GM19351 (cell line): Measurements from ENCODE around the gene SYT15B.
"Not testable (repeated sequence)": the region's sequence is repeated elsewhere in the genome, so short reads cannot be mapped to it uniquely, and the experiment has no call there.

ENCODE experiments used
- ATAC-seq: cut with Tn5 transposase; IDR thresholded peaks from one replicate; pipeline ENCODE4 v1.9.1; 2021; ENCODE audit warnings: mild to moderate bottlenecking, moderate library complexity; ENCODE audit not compliant: unreplicated experiment

Gene SYT15B

DNA sequence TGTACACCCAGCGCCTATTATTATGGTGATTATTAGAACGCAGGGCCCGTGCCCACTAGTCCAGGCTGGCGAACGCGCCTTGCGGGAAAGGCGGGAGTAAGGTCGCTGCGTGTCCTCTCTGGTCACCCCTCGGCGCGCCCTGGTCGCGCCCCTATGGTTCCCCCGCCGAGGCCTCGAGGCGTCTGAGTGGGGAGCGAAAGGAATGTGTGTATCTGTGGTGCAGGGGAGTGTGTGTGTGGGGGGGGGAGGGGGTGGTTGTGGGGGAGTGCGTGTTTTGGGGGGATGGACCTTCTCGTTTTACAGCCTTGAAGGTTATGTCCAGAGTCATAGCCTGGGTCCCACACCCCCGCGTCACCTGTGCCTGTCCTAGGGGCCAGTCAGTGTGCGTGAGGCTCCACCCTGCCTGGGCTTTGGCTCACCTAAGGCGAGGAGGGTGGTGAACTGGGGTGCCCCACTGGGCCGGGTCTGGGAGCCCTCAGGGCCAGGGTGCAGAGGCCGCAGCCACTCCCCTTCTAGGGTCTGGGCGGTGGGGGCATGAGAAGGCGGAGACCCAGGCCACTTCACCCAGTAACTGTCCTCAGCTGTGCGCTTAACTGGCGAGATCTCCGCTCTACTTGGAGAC lies at the start of gene SYT15B:
Gene SYT15B, minus strand, starts transcription at position 39 of the 622 bp plus-strand sequence. CDS start 952 bp downstream, outside the sequence.
- not testable (repeated sequence) for ATAC-seq

- not testable (repeated sequence) for ATAC-seq
These were observed 16.2 kb upstream of the SYT15B start for GRCh38 chr10:47779590-47779989.

GRCh38 chr10:47775361-47776231 lies 12.2 kb upstream of the SYT15B start:
- not testable (repeated sequence) for ATAC-seq

DNA sequence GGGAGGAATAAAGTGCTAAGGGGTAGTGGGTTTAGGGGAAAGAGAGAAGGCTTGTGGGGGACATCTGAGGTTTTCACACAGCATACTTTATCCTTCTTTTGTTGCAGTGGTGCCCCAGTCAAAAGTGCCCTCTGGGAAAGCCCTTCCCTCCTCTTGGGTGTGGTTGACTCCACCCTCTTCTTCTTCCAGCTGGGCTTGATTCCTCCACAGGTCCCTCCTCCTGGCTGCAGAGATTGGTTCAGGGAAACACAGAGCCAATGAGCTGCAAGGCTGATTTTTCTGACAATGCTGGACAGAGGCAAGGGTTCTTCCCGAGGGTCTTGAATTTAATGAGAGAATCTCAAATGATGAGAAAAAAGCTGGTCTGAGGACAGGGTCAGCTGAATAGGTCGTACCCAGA lies 7.4 kb upstream of the SYT15B start:
- not testable (repeated sequence) for ATAC-seq

DNA sequence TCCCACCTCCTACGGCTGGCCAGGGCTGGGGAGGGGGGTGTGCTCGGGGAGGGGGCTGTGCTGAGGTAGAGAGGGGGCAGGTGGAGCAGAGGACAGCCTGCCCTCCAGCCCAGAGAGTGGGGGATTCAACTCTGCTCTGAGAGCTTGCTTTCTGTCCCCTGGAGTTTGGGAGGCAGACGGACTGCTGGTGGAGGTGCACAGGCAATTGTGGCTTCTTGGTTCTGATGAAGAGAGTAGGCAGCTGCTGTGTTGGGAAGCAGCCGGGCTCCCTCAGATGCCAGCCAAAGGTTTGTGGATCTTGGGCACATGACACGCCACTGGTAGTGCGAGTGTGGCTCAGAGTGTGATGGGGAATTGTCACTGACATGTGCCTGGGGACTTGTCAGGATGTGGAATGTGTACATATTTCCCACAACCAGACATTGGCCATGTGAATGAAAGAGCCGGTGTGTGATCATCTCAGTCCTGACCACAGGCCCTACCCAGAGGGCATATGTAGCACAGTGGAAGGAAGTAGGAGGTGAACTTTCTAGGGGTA lies 5.3 kb upstream of the SYT15B start:
- ATAC-seq: not testable (repeated sequence)

DNA sequence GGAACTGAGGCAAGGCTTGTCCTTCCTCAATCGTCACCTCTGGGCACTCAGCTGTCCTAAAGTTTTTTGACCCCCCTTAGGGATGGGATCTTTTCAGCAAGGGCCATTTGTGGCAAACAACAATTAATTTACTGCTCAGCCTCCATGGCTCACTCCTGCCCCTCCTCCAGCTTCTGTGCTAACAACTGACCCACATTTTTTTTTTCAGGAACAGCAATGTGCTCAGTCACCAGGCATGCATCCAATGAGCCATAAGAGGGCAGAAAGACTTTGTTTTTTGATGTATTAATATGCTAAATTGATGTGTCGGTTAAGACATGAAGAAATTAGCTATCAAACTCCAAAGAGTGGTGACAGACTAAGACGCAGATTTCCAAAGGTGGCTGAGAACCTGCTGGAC lies 4.7 kb upstream of the SYT15B start:
- not testable (repeated sequence) for ATAC-seq

- not testable (repeated sequence) for ATAC-seq
These were observed 3.8 kb upstream of the SYT15B start for GRCh38 chr10:47767236-47767635.

- not testable (repeated sequence) for ATAC-seq
These were observed 1.8 kb upstream of the SYT15B start for GRCh38 chr10:47765232-47765631.

- ATAC-seq: not testable (repeated sequence)
These were observed 478 bp downstream of the SYT15B start for GRCh38 chr10:47762674-47763553.

GRCh38 chr10:47758855-47759254 lies 4.5 kb downstream of the SYT15B start:
- not testable (repeated sequence) for ATAC-seq

GRCh38 chr10:47756169-47756568 lies 7.2 kb downstream of the SYT15B start:
- ATAC-seq: not testable (repeated sequence)

DNA sequence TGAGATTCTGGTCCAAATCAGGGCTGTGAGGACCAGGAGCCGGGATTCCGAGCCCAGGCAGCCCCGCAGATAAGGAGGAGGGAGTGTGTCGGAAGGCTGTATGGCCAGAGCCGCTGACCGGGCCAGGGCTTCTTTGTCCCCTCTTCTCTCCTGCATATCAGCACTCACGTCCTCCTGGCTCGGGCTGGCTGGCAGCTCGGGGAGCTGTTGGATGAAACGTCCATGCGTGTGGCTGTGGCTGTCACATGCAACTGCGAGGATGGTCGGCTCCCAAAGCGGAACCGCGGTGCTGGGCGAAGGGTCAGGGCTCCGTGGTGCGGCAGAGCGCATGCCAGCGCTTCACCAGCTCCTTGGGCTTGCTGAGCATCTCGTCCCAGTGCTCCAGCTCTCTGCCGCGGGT lies 9.5 kb downstream of the SYT15B start:
- not testable (repeated sequence) for ATAC-seq

GRCh38 chr10:47753176-47753575 lies 10.2 kb downstream of the SYT15B start:
- ATAC-seq: not testable (repeated sequence)

DNA sequence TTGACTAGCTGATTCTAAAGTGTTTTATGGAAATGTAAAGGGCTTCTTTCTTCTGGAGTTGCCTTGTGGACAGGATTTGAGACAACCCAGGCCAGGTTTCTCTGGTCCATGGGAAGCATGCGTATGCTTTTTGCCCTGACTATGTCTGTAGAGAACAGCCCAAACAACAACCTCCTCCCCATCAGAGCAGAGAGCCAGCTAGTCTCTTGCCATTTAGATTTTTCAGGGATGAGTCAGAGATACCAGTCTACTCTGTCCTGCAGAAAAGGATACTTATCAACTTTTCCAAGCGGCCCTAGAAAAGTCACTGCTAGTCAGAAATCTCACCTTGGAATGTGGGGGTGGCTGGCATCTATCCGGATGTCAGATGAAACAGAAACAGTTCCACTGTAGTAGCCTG lies 11.6 kb downstream of the SYT15B start:
- not testable (repeated sequence) for ATAC-seq

- not testable (repeated sequence) for ATAC-seq
These were observed 13.0 kb downstream of the SYT15B start for GRCh38 chr10:47750360-47750759.

GRCh38 chr10:47746780-47747376 lies 16.5 kb downstream of the SYT15B start:
- not testable (repeated sequence) for ATAC-seq

DNA sequence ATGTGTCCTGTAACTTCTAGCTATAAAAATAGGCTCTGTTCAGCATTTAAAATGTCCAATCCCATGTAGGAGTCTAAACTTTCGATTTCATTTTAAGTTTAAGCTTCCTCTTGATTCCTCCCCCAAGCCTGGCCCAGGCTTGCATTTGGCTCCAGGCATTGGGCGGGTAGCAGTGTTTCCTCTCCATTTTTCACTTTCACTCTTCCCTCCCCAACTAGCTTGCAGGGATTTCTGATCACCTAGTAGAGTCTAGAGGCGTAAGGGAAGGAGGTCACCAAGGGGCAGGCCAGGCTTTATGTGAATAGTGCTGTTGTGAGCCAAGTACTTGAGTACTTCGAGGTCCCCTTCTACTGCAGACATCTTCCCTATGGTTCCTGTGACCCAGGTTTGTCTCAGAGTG lies 18.5 kb downstream of the SYT15B start:
- ATAC-seq: not testable (repeated sequence)

DNA sequence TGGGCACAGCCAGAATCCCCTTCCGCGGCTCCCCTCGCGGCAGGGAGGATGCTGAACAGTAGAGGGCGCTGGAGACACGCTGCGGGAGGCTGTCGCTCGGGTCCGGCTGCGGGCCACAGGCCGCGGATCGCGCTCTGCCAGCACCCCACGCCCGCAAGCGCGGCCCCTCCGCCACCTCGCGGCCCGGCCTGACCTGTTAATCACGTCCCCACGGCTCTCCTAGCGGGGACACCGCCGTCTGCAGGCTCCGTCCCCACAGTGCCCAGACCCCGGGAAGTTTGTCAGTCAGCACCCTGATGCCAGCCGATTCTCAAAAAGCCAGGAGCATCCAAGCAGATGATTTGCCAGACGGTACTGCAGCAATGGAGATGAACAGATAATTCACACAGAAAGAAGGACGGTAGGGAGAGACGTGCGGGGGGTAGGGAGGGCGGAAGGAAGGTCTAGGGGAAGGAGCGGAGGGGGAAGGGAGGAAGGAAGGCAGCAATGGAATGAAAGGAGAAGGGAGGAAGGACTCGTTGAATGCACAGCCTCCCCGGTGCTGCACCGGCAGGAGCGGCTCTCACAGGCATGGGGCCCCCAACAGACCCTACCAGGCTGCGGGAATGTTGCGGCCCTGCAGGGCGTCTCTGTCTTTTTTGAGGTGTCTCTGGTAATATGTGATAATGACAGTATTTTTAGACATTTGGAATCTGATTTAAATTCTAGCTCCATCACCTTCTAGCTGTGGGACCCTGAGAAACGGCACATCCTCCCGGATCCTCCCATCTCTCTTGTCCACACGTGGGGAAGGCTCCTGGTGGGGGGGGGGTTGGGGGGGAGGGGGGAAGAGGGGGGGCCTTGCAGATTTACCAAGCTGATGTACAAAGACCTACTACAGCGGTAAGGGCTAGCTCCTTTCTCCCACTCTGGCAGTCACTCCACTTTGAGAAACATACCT lies 19.5 kb downstream of the SYT15B start:
- peak; percentile 81 for ATAC-seq

DNA sequence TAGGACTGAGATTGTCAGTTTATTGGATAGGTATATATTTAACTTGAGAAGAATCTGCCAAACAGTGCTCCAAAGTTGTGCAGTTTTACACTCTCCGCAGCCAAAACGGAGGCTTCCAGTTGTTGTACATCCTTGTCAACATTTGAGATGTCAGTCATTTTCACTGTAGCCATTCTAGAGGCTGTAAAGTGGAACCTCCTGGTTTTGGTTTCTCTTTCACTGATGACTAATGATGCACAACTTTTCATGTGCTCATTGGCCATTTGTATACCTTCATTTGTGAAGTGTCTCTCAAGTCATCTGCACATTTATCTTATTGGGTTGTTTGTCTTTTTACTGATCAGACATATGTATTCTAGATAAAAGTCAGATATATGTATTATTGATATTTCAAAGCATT lies 22.5 kb downstream of the SYT15B start:
- peak; percentile 63 for ATAC-seq
